Measurements from ENCODE around the gene ARHGAP24. TPM values are rescaled to one million over a fixed set of nuclear protein-coding genes. Genes with fewer than 3 reads are reported as not detected.

The ARHGAP24 gene
- total RNA-seq, 1 experiment from 2014 or later: 2.1 TPM

DNA sequence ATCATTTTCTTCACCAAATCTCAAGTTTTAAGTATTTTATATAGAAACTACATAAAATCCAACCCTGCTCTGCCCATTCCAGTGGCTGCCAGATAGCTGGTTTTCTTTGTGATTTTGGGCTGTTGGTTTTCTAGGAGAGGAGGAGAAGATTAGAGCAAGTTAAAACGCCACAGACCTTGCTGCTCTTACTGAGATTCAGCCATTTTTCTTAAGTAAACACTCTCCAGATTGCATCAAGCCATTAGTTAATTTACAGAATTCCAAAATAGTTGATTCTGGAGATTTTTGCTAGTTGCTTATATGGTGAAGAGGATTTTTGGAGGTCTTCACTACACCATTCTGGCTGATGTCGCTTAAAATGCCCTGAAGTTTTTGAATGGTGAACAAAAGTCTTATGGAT, 518.7 kb downstream of the ARHGAP24 start:
- Mint-ChIP-seq H3K4me3 (no peak overlapping the region), H3K9me3 (no peaks in the 10 kb centered on the region), H3K27me3 (ENCODE audit: low read depth) (no peaks in the 10 kb centered on the region), H3K27ac (no peak overlapping the region), H3K4me1 (no peaks in the 10 kb centered on the region), H3K36me3 (no peaks in the 10 kb centered on the region)
- ATAC-seq (no peak), DNase-seq (ENCODE audit: low spot score) (no peak)
- CTCF ChIA-PET: no interaction called here
- no peak for TF ChIP-seq TCF7 (CRISPR knock-in tag; IDR thresholded peaks at IDR 0.05; ENCODE audit: low read depth)
- TF ChIP-seq SMAD3 (CRISPR knock-in tag; IDR thresholded peaks at IDR 0.05; ENCODE audit: borderline replicate concordance): no peak
- no peak for TF ChIP-seq OVOL2 (CRISPR knock-in tag; IDR thresholded peaks at IDR 0.05; ENCODE audit: borderline replicate concordance)
- POLR2A ChIA-PET: no interaction called here

DNA sequence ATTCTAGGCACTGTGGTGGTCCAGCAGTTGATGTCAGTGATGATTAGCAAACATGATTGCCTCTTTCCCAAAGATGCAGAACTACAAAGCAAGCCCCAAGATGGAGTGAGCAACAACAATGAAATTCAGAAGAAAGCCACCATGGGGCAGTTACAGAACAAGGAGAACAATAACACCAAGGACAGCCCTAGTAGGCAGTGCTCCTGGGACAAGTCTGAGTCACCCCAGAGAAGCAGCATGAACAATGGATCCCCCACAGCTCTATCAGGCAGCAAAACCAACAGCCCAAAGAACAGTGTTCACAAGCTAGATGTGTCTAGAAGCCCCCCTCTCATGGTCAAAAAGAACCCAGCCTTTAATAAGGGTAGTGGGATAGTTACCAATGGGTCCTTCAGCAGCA, 519.6 kb downstream of the ARHGAP24 start:
- ATAC-seq: no peak
- CTCF ChIA-PET: no interaction called here

More for the DNA sequence above, 519.6 kb downstream of the ARHGAP24 start:
- Mint-ChIP-seq H3K36me3 (no peaks in the 10 kb centered on the region), H3K27me3 (ENCODE audit: low read depth) (no peaks in the 10 kb centered on the region), H3K9me3 (no peaks in the 10 kb centered on the region), H3K4me1 (no peaks in the 10 kb centered on the region), H3K27ac (no peak overlapping the region), H3K4me3 (no peak overlapping the region)
- DNase-seq (ENCODE audit: low spot score): no peak
- TF ChIP-seq, protein P1, sequence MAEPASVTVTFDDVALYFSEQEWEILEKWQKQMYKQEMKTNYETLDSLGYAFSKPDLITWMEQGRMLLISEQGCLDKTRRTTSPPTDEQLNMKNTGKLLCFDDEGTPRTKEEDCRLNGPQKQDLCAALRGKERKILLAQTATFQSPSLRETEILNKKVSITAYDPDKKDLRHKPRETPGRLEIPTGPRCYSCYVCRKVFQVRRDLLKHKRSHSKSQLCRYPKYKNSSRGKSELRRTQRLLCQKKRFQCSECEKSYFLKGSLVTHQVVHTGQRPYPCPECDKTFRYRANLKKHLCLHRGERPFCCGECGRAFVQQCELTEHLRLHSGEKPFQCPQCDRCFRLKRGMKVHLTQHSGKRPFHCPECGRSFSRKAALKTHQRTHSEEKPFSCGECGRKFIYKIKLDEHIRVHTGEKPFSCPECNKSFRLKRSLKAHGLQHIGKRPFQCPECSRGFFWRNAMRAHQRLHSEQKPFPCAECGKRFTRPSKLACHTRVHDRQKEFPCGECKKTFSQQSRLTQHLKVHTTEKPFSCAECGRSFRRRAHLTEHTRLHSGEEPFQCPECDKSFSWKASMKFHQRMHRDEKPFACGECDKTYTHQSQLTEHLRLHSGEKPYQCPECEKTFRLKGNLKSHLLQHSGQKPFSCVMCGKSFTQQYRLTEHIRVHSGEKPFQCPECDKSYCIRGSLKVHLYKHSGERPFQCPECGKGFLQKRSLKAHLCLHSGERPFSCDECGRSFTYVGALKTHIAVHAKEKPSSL (CRISPR knock-in tag; conservative IDR thresholded peaks at IDR 0.05): no peak
- TF ChIP-seq, protein P2, sequence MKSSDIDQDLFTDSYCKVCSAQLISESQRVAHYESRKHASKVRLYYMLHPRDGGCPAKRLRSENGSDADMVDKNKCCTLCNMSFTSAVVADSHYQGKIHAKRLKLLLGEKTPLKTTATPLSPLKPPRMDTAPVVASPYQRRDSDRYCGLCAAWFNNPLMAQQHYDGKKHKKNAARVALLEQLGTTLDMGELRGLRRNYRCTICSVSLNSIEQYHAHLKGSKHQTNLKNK (CRISPR knock-in tag; IDR thresholded peaks at IDR 0.05): no peak
- TF ChIP-seq, protein P3, sequence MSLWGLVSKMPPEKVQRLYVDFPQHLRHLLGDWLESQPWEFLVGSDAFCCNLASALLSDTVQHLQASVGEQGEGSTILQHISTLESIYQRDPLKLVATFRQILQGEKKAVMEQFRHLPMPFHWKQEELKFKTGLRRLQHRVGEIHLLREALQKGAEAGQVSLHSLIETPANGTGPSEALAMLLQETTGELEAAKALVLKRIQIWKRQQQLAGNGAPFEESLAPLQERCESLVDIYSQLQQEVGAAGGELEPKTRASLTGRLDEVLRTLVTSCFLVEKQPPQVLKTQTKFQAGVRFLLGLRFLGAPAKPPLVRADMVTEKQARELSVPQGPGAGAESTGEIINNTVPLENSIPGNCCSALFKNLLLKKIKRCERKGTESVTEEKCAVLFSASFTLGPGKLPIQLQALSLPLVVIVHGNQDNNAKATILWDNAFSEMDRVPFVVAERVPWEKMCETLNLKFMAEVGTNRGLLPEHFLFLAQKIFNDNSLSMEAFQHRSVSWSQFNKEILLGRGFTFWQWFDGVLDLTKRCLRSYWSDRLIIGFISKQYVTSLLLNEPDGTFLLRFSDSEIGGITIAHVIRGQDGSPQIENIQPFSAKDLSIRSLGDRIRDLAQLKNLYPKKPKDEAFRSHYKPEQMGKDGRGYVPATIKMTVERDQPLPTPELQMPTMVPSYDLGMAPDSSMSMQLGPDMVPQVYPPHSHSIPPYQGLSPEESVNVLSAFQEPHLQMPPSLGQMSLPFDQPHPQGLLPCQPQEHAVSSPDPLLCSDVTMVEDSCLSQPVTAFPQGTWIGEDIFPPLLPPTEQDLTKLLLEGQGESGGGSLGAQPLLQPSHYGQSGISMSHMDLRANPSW (CRISPR knock-in tag; conservative IDR thresholded peaks at IDR 0.05; ENCODE audit: low read depth): no peak
- TF ChIP-seq ETV6 (CRISPR knock-in tag; IDR thresholded peaks at IDR 0.05) (no peak), ATF1 (CRISPR knock-in tag; IDR thresholded peaks at IDR 0.05) (no peak), CREM (CRISPR knock-in tag; IDR thresholded peaks at IDR 0.05) (no peak), RELA (CRISPR knock-in tag; IDR thresholded peaks at IDR 0.05; ENCODE audit: borderline replicate concordance) (no peak), ZNF121 (CRISPR knock-in tag; IDR thresholded peaks at IDR 0.05) (no peak), NFYB (CRISPR knock-in tag; conservative IDR thresholded peaks at IDR 0.05; ENCODE audit: low read depth) (no peak)
- TF ChIP-seq, protein P4, sequence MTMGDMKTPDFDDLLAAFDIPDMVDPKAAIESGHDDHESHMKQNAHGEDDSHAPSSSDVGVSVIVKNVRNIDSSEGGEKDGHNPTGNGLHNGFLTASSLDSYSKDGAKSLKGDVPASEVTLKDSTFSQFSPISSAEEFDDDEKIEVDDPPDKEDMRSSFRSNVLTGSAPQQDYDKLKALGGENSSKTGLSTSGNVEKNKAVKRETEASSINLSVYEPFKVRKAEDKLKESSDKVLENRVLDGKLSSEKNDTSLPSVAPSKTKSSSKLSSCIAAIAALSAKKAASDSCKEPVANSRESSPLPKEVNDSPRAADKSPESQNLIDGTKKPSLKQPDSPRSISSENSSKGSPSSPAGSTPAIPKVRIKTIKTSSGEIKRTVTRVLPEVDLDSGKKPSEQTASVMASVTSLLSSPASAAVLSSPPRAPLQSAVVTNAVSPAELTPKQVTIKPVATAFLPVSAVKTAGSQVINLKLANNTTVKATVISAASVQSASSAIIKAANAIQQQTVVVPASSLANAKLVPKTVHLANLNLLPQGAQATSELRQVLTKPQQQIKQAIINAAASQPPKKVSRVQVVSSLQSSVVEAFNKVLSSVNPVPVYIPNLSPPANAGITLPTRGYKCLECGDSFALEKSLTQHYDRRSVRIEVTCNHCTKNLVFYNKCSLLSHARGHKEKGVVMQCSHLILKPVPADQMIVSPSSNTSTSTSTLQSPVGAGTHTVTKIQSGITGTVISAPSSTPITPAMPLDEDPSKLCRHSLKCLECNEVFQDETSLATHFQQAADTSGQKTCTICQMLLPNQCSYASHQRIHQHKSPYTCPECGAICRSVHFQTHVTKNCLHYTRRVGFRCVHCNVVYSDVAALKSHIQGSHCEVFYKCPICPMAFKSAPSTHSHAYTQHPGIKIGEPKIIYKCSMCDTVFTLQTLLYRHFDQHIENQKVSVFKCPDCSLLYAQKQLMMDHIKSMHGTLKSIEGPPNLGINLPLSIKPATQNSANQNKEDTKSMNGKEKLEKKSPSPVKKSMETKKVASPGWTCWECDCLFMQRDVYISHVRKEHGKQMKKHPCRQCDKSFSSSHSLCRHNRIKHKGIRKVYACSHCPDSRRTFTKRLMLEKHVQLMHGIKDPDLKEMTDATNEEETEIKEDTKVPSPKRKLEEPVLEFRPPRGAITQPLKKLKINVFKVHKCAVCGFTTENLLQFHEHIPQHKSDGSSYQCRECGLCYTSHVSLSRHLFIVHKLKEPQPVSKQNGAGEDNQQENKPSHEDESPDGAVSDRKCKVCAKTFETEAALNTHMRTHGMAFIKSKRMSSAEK (CRISPR knock-in tag; IDR thresholded peaks at IDR 0.05; ENCODE audit: borderline replicate concordance): no peak
- TF ChIP-seq, protein P5, sequence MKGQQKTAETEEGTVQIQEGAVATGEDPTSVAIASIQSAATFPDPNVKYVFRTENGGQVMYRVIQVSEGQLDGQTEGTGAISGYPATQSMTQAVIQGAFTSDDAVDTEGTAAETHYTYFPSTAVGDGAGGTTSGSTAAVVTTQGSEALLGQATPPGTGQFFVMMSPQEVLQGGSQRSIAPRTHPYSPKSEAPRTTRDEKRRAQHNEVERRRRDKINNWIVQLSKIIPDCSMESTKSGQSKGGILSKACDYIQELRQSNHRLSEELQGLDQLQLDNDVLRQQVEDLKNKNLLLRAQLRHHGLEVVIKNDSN (CRISPR knock-in tag; IDR thresholded peaks at IDR 0.05): no peak
- POLR2A ChIA-PET: no interaction called here
